H1 (cell line): ENCODE results near the gene RBM15. TPM values are rescaled to one million over a fixed set of nuclear protein-coding genes. Genes with fewer than 3 reads are reported as not detected.
A peak's percentile ranks its signal among the peaks of the same experiment; 100 is the strongest.

ENCODE experiments used
- CTCF ChIA-PET: fragments of 300-600 bp; sonication (Branson Sonifier 250); formaldehyde crosslinking; loops from one replicate; lab custom pipeline; 2021; ENCODE audit not compliant: partially characterized antibody; lab: Charles Lee
- POLR2A ChIA-PET: fragments of 300-600 bp; sonication (Branson Sonifier 250); formaldehyde crosslinking; loops from one replicate; lab custom pipeline; 2021; ENCODE audit warnings: inconsistent platforms; ENCODE audit not compliant: partially characterized antibody; lab: Charles Lee
- DNase-seq, 2 experiments: peaks; one replicate each; pipeline versions ENCODE4 v3.0.0 to v3.0.0-alpha.2; 2010 to 2022; ENCODE audit warnings: low spot score in 2 of 2, low read depth in 1 of 2, mixed read lengths in 1 of 2
- FAIRE-seq: peaks from 2 replicates; lab custom pipeline; 2011; peaks lifted over from hg19 to GRCh38; lab: Jason Lieb, UNC
- H2AFZ ChIP-seq: 2 replicates; pipeline ENCODE4 v1.8.1; 2012; ENCODE audit warnings: low read length, inconsistent platforms
- H2AK5ac ChIP-seq: 2 replicates; pipeline ENCODE4 v1.6.1; 2013; ENCODE audit warnings: low read depth, low read length
- H2BK120ac ChIP-seq: replicated peaks from 2 replicates; pipeline ENCODE3; 2013; ENCODE audit warnings: low read depth, low read length, inconsistent platforms
- H2BK12ac ChIP-seq: 2 replicates; pipeline ENCODE4 v1.6.1; 2013; ENCODE audit warnings: low read depth, low read length
- H2BK15ac ChIP-seq: 2 replicates; pipeline ENCODE4 v1.6.1; 2013; ENCODE audit warnings: low read length
- H2BK20ac ChIP-seq: 2 replicates; pipeline ENCODE4 v1.6.1; 2013; ENCODE audit warnings: low read length
- H2BK5ac ChIP-seq: 2 replicates; pipeline ENCODE4 v1.6.1; 2013; ENCODE audit warnings: low read depth, low read length
- H3K14ac ChIP-seq: 2 replicates; pipeline ENCODE4 v1.6.1; 2013; ENCODE audit warnings: inconsistent platforms; ENCODE audit not compliant: insufficient read length
- H3K18ac ChIP-seq: 2 replicates; pipeline ENCODE4 v1.6.1; 2013; ENCODE audit warnings: low read length; ENCODE audit errors: extremely low read depth
- H3K23ac ChIP-seq: 2 replicates; pipeline ENCODE4 v1.6.1; 2013; ENCODE audit warnings: inconsistent platforms; ENCODE audit not compliant: insufficient read length
- H3K23me2 ChIP-seq: 2 replicates; pipeline ENCODE4 v1.6.1; 2013; ENCODE audit warnings: low read depth, low read length
- H3K27ac ChIP-seq: 2 replicates; pipeline ENCODE4 v1.6.1; 2011; ENCODE audit warnings: low read depth, low read length, inconsistent platforms
- H3K27me3 ChIP-seq, 4 experiments: replicated peaks in 1 of 4; 1 replicate in 1 of 4; 2 replicates in 3 of 4; pipeline versions ENCODE4 v1.6.1 to v1.8.1; 2011 to 2013; ENCODE audit warnings: low read length in 3 of 4, mild to moderate bottlenecking in 3 of 4, inconsistent platforms in 2 of 4, mixed read lengths in 2 of 4, moderate library complexity in 1 of 4; ENCODE audit not compliant: control insufficient read depth in 3 of 4, insufficient read depth in 3 of 4; ENCODE audit errors: extremely low read depth in 1 of 4
- H3K36me3 ChIP-seq, 4 experiments: 2 replicates each; pipeline versions ENCODE4 v1.6.1 to v1.8.1; 2011 to 2013; ENCODE audit warnings: mild to moderate bottlenecking in 4 of 4, low read length in 3 of 4, moderate library complexity in 2 of 4, control low read depth in 1 of 4, inconsistent platforms in 1 of 4; ENCODE audit not compliant: insufficient read depth in 4 of 4, control insufficient read depth in 2 of 4
- H3K4ac ChIP-seq: replicated peaks from 2 replicates; pipeline ENCODE3; 2013; ENCODE audit warnings: low read length, low read depth, mixed read lengths, inconsistent platforms; ENCODE audit not compliant: insufficient read length
- H3K4me1 ChIP-seq, 4 experiments: replicated peaks in 1 of 4; 1 replicate in 1 of 4; 2 replicates in 3 of 4; pipeline versions ENCODE4 v1.6.1 to v1.8.1; 2011 to 2013; ENCODE audit warnings: low read length in 3 of 4, inconsistent platforms in 2 of 4, mixed read lengths in 1 of 4; ENCODE audit not compliant: insufficient read depth in 4 of 4, control insufficient read depth in 3 of 4
- H3K4me2 ChIP-seq, 2 experiments: 2 replicates each; pipeline versions ENCODE4 v1.6.1 to v1.8.1; 2011 to 2013; ENCODE audit warnings: low read depth in 2 of 2, low read length in 2 of 2, control low read depth in 1 of 2, inconsistent platforms in 1 of 2, mild to moderate bottlenecking in 1 of 2; ENCODE audit not compliant: insufficient read depth in 1 of 2
- H3K4me3 ChIP-seq, 4 experiments: fragments of 200-600, 300-600 bp in 1 of 4; sonication (generic), shearing (Covaris generic), sonication (Bioruptor Twin) in 1 of 4; 2 replicates each; pipeline versions ENCODE4 v1.5.1 to v1.8.1; 2011 to 2016; ENCODE audit warnings: low read length in 4 of 4, low read depth in 3 of 4, control low read depth in 2 of 4, inconsistent platforms in 2 of 4, mild to moderate bottlenecking in 2 of 4, mixed read lengths in 1 of 4, moderate library complexity in 1 of 4; ENCODE audit not compliant: insufficient read depth in 2 of 4; ENCODE audit errors: extremely low read depth in 1 of 4
- H3K56ac ChIP-seq: replicated peaks from 2 replicates; pipeline ENCODE3; 2013; ENCODE audit warnings: low read depth, mild to moderate bottlenecking, mixed read lengths, low read length, inconsistent platforms; ENCODE audit not compliant: insufficient read length
- H3K79me1 ChIP-seq: 2 replicates; pipeline ENCODE4 v1.6.1; 2013; ENCODE audit warnings: low read depth, low read length, control low read depth
- H3K79me2 ChIP-seq, 2 experiments: 2 replicates each; pipeline versions ENCODE4 v1.6.1 to v1.8.1; 2012 to 2013; ENCODE audit warnings: low read length in 2 of 2, mild to moderate bottlenecking in 2 of 2, inconsistent platforms in 1 of 2; ENCODE audit not compliant: insufficient read depth in 2 of 2, control insufficient read depth in 1 of 2
- H3K9ac ChIP-seq, 4 experiments: replicated peaks in 1 of 4; 1 replicate in 1 of 4; 2 replicates in 3 of 4; pipeline versions ENCODE4 v1.6.1 to v1.8.1; 2011 to 2013; ENCODE audit warnings: low read depth in 3 of 4, low read length in 3 of 4, control low read depth in 2 of 4, mild to moderate bottlenecking in 2 of 4, moderate library complexity in 2 of 4, inconsistent platforms in 1 of 4; ENCODE audit errors: extremely low read depth in 1 of 4
- H3K9me3 ChIP-seq, 2 experiments: 2 replicates each; pipeline versions ENCODE4 v1.6.1 to v1.8.1; 2012 to 2013; ENCODE audit warnings: mild to moderate bottlenecking in 2 of 2, moderate library complexity in 2 of 2, control low read depth in 1 of 2, inconsistent platforms in 1 of 2, low read depth in 1 of 2, low read length in 1 of 2, mixed read lengths in 1 of 2; ENCODE audit not compliant: insufficient read depth in 2 of 2
- H4K20me1 ChIP-seq, 2 experiments: replicated peaks in 1 of 2; 2 replicates each; pipeline versions ENCODE3 to v1.8.1; 2011 to 2013; ENCODE audit warnings: inconsistent platforms in 2 of 2, low read length in 2 of 2, mild to moderate bottlenecking in 1 of 2; ENCODE audit not compliant: insufficient read depth in 2 of 2, control insufficient read depth in 1 of 2
- H4K5ac ChIP-seq: 2 replicates; pipeline ENCODE4 v1.6.1; 2013; ENCODE audit warnings: low read length, low read depth, mixed read lengths, inconsistent platforms; ENCODE audit not compliant: insufficient read length
- H4K8ac ChIP-seq: 2 replicates; pipeline ENCODE4 v1.8.0; 2013; ENCODE audit warnings: mild to moderate bottlenecking, moderate library complexity, low read length, inconsistent platforms; ENCODE audit not compliant: insufficient read depth; ENCODE audit errors: extremely low read depth
- H4K91ac ChIP-seq: replicated peaks from 2 replicates; pipeline ENCODE3; 2013; ENCODE audit warnings: low read length, mixed read lengths, inconsistent platforms; ENCODE audit not compliant: insufficient read length
- TAF7 ChIP-seq: optimal IDR thresholded peaks from 2 replicates; pipeline ENCODE3; 2011; ENCODE audit warnings: low read depth, mild to moderate bottlenecking, inconsistent platforms, low read length, moderate library complexity, borderline replicate concordance
- polyA plus RNA-seq, 7 experiments: library from polyadenylated mRNA; depleted of rRNA in 3 of 7; stranded (reverse) in 5 of 7; unstranded in 2 of 7; fragments of >200 nt in 5 of 7; fragments of 200-250 nt in 2 of 7; gene quantifications; 1 replicate in 5 of 7; 2 replicates in 1 of 7; 4 replicates in 1 of 7; pipeline versions ENCODE4 v1.2.1 to v1.2.3, GENCODE V29; 2011 to 2013; ENCODE audit warnings: missing spikeins in 2 of 7, mixed read lengths in 2 of 7
- total RNA-seq: library from RNA; stranded (reverse); fragmentation: NEBNext Ultra II Directional; extraction: Animal tissue kit (Norgen Biotek cat#: 25700); gene quantifications from 2 replicates; pipeline ENCODE4 v1.2.1, GENCODE V29; 2021

Gene RBM15
- total and polyA plus RNA-seq, 2 of the 8 experiments (the other 6 are each of a cell fraction or from before 2014, with no cell fraction given), result 13.5 to 44.9 TPM

GRCh38 chr1:110348771-110349170, 9.6 kb downstream of the RBM15 start:
- ChIA-PET POLR2A (interaction anchor here (1.0 to 4.8 kb wide), 4 partner anchors 11 to 139 kb away, joined by 3 to 47 read pairs (median 3); partner anchors contain the start of gene RBM15), CTCF (interaction anchor here (0.8 to 3.0 kb wide), 10 partner anchors 8 to 146 kb away, joined by 3 to 8 read pairs (median 5); partner anchors contain the start of gene RBM15)
- Histone ChIP-seq H3K23ac (no peak overlapping the region), H2AK5ac (no peak overlapping the region), H3K4me1 (peaks cover 3 to 11% (median 9%) of the 10 kb centered on the region in 4 experiments; a peak in 4 of 7 replicates), H4K20me1 (peaks cover 21 to 22% of the 10 kb centered on the region in 2 experiments), H3K36me3 (peaks cover 0 to 37% (median 4%) of the 10 kb centered on the region in 4 experiments; a peak in 6 of 8 replicates), H2BK120ac (no peak overlapping the region), H3K79me1 (peaks cover 10% of the 10 kb centered on the region), H4K8ac (no peak overlapping the region), H3K4ac (no peak overlapping the region), H3K4me2 (0 out of 4 replicates have a peak overlapping the region, but pooled peaks of 1 of the 2 experiments have one; percentile 11), H3K18ac (no peak overlapping the region), H3K56ac (no peak overlapping the region), H4K91ac (no peak overlapping the region), H3K14ac (no peak overlapping the region), H3K23me2 (no peaks in the 10 kb centered on the region), H2AFZ (no peak overlapping the region), H2BK5ac (no peak overlapping the region), H3K4me3 (peak overlapping the region in 1 of 4 experiments; percentile 8; a peak in 1 of 8 replicates), H3K27ac (no peak overlapping the region), H2BK20ac (no peak overlapping the region), H3K27me3 (no peaks in the 10 kb centered on the region), H3K9ac (no peak overlapping the region), H4K5ac (no peak overlapping the region), H2BK15ac (no peak overlapping the region), H3K79me2 (peaks cover 26 to 98% of the 10 kb centered on the region in 2 experiments; a peak in 3 of 4 replicates), H2BK12ac (no peak overlapping the region), H3K9me3 (no peaks in the 10 kb centered on the region)
- DNase-seq, result no peak
- FAIRE-seq, result no peak
- TF ChIP-seq TAF7, result no peak
